ENCODE results near the gene CDC14B.

- TF ChIP-seq CTCF (IDR thresholded peaks at IDR 0.05) (no peak), EZH2 (IDR thresholded peaks at IDR 0.05; ENCODE audit: borderline replicate concordance, insufficient read depth, low read depth, low read length, poor library complexity, severe bottlenecking) (no peak)
These were observed 53.8 kb downstream of the CDC14B start for GRCh38 chr9:96565671-96566497.

Measured in B cell (primary cell).